Vein endothelial cell (primary cell): Measurements from ENCODE around the gene MYO1C. TPM values are rescaled to one million over a fixed set of nuclear protein-coding genes. Genes with fewer than 3 reads are reported as not detected.

Source experiments
- total RNA-seq: library from RNA; depleted of rRNA; stranded (reverse); fragments of >200 nt; gene quantifications from 2 replicates; pipeline ENCODE4 v1.2.3, GENCODE V29; 2012

MYO1C gene
- 196 and 241 TPM in 2 replicates for total RNA-seq

DNA sequence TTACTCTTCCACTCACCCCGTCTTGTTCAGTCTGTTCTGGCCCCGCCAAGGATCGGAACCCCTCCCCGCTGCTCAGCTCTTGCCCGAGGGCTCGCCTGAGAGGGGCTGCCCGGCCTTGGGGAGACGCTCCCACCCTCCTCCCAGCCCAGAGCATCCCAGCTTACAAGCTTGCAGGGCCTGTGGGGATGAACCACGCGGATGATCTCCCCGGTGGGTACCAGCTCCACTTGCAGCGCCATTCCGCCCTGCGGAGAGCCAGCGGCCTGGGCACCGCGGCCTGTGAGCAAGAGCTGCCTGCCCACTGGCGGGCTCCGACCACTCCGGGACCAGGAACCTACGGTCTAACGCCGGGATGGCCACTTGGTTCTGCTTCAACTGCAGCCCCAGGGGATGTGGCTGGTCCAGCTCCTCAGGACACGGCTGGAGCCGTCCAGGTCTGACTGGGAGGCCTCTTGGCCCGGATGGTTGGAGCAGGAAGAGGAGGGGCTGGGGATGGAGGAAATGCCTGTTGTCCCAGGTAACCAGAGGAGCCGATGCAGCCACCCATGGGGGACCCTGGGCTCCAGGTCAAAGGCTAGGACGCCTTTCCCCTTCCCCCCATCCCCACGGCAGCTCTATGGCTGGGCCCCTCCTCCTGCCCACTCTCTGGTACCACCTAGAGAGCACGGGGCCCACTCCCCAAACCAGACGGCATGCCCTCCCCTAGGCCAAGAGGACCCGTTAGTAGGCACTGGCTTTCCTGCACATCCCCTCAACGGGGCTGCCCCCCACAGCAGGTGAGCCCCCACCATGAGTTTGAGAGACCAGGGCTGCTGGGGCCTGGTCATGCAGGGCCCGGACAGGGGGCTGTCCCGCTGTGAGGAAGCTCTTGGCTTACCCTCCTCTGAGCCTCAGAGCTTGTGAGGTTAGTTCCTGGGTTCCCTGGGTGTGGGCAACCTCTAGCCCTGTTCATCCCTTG is at the start of gene MYO1C:
Gene MYO1C, minus strand, starts transcription at position 438 of the 958 bp plus-strand sequence. Its CDS starts 199 bp downstream, at position 239.

GRCh38 chr17:1516388-1517161 is 24.1 kb upstream of the MYO1C start, which contains the start of gene INPP5K:
INPP5K (minus strand) TSS chr17:1516612; CDS start chr17:1516499, 113 bp downstream.

DNA sequence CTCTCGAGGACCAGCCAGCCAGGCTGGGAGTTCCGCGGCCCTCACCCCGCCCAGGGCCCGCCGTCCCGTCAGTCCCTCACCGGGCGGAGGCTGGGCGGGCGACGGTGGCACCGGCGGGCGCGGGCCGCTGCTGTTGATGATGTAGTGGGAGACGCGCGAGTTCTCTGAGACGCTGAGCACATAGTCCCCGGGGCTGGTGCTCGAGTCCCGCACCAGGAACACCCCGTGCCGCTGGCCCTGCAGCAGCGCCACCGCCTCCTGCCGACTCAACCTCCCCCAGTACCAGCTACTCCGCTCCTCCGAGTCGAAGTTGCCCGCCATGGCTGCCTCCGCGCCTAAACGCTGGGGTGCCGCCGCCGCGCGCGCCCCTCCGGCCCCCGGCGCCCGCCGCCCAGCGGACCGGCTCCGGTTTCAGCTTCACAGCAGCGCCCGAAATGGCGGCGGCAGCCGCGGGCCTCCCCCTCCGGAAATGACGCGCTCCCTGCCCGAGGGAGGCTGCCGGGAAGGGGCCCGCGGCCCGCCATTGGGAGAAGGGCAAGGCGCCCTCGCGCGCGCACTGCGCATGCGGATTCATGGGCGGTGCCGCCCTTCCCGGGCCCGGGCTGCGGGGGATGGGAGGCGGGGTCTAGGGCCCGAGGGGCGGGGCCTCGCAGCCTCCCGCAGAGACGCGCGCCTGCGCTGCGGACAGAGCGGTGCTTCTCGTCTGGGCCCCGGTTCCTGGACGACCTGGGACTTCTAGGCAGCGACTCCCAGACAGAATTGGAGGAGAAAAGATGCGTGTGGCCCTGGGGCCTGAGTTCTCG is 36.5 kb downstream of the MYO1C start, which contains the start of gene CRK:
Gene CRK, minus strand, starts transcription at position 436 of the 803 bp plus-strand sequence. Its CDS starts 115 bp downstream, at position 321.

Other genes with a start within 250 kb of the MYO1C start
- gene BHLHA9, start 222.2 kb downstream of the MYO1C start, total RNA-seq = not detected in 2 replicates
- not detected in 2 replicates for gene TRARG1, start 213.0 kb downstream of the MYO1C start, total RNA-seq
- gene YWHAE, start 92.5 kb downstream of the MYO1C start, total RNA-seq = 695 and 809 TPM in 2 replicates
- 115 and 140 TPM in 2 replicates for gene CRK, start 36.5 kb downstream of the MYO1C start, total RNA-seq
- gene INPP5K, start 23.9 kb upstream of the MYO1C start, total RNA-seq = 42.9 and 65.7 TPM in 2 replicates
- 31.7 and 46.1 TPM in 2 replicates for gene PITPNA, start 70.1 kb upstream of the MYO1C start, total RNA-seq
- gene SLC43A2, start 136.1 kb upstream of the MYO1C start, total RNA-seq = 24.8 and 39.5 TPM in 2 replicates
- gene SCARF1, start 153.0 kb upstream of the MYO1C start, total RNA-seq = 141 and 152 TPM in 2 replicates
- 8.3 and 10.1 TPM in 2 replicates for gene RILP, start 157.2 kb upstream of the MYO1C start, total RNA-seq
- gene PRPF8, start 192.2 kb upstream of the MYO1C start, total RNA-seq = 157 and 183 TPM in 2 replicates
- gene TLCD2, start 217.7 kb upstream of the MYO1C start, total RNA-seq = 0.96 and 1.3 TPM in 2 replicates
- gene WDR81, start 232.0 kb upstream of the MYO1C start, total RNA-seq = 21.2 and 23.2 TPM in 2 replicates